RWPE1 (cell line): Measurements from ENCODE around the gene ERP27.

Experiments used
- CTCF ChIA-PET: fragments of 350-600 bp; sonication (Branson Sonifier 250); formaldehyde crosslinking; extraction: SDS; loops from one replicate; lab custom pipeline; 2021; lab: Yijun Ruan, JAX
- POLR2A ChIA-PET: fragments of 400-600 bp; formaldehyde crosslinking; extraction: SDS; loops from one replicate; lab custom pipeline; 2020; ENCODE audit warnings: antibody characterized with exemption; ENCODE audit not compliant: low non-redundant PET; lab: Yijun Ruan, JAX
- DNase-seq: peaks from one replicate; pipeline ENCODE4 v3.0.0; 2012; ENCODE audit warnings: low spot score
- H3K27ac ChIP-seq: fragments of 450-650 bp; 2 replicates; pipeline ENCODE4 v1.5.1; 2017
- TF ChIP-seq, protein P1 (sequence below): fragments of 450-650 bp; conservative IDR thresholded peaks from 2 replicates; pipeline ENCODE4 v1.5.1; 2017; ENCODE audit warnings: low read depth, mild to moderate bottlenecking

The ERP27 gene

GRCh38 chr12:14937014-14937413 lies 1.3 kb downstream of the ERP27 start:
- CTCF ChIA-PET = interaction anchor here (1.1 kb wide), 1 partner anchor 59 kb away, joined by 3 read pairs; no protein-coding TSS in a partner anchor
- no peak for DNase-seq
- H3K27ac ChIP-seq = no peak overlapping the region
- POLR2A ChIA-PET = no interaction called here
- TF ChIP-seq, protein P1, sequence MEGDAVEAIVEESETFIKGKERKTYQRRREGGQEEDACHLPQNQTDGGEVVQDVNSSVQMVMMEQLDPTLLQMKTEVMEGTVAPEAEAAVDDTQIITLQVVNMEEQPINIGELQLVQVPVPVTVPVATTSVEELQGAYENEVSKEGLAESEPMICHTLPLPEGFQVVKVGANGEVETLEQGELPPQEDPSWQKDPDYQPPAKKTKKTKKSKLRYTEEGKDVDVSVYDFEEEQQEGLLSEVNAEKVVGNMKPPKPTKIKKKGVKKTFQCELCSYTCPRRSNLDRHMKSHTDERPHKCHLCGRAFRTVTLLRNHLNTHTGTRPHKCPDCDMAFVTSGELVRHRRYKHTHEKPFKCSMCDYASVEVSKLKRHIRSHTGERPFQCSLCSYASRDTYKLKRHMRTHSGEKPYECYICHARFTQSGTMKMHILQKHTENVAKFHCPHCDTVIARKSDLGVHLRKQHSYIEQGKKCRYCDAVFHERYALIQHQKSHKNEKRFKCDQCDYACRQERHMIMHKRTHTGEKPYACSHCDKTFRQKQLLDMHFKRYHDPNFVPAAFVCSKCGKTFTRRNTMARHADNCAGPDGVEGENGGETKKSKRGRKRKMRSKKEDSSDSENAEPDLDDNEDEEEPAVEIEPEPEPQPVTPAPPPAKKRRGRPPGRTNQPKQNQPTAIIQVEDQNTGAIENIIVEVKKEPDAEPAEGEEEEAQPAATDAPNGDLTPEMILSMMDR = no peak

DNA sequence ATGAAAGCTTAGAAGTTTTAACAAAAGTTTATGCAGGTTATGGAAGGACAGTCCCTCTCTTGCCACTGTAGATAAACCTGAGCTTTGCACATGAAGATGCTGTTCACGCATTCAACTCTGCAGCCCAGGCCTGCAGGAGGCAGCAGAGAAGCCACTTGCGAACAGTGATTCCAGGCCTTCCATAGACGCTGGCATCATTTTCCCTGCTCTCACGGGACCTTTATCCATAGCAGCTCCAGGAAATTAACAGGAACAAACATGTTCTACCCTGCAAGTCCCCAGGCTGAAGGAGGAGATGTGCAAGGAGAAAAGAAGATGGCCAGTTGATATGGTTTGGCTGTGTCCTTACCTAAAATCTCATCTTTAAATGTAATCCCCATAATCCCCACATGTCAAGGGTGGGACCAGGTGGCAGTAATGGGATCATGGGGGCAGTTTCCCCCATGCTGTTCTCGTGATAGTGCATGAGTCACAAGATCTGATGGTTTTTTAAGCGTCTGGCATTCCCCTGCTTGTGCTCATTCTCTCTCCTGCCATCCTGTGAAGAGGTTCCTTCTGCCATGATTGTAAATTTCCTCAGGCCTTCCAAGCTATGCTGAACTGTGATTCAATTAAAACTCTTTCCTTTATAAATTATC lies 2.0 kb downstream of the ERP27 start:
- TF ChIP-seq, protein P1 = no peak

GRCh38 chr12:14935031-14935430 lies 3.3 kb downstream of the ERP27 start:
- DNase-seq = no peak
- H3K27ac ChIP-seq = no peak overlapping the region
- TF ChIP-seq, protein P1 = no peak
- CTCF ChIA-PET = no interaction called here
- POLR2A ChIA-PET = no interaction called here

More for the DNA sequence above, 2.0 kb downstream of the ERP27 start:
- ChIA-PET POLR2A (no interaction called here), CTCF (interaction anchor here (0.5 to 1.1 kb wide), 2 partner anchors 59 to 396 kb away, joined by 3 read pairs; no protein-coding TSS in a partner anchor)
- DNase-seq = no peak
- no peak overlapping the region for H3K27ac ChIP-seq

GRCh38 chr12:14934511-14934910 lies 3.8 kb downstream of the ERP27 start:
- ChIA-PET POLR2A (no interaction called here), CTCF (no interaction called here)
- TF ChIP-seq, protein P1 = no peak
- no peak overlapping the region for H3K27ac ChIP-seq
- DNase-seq = no peak

DNA sequence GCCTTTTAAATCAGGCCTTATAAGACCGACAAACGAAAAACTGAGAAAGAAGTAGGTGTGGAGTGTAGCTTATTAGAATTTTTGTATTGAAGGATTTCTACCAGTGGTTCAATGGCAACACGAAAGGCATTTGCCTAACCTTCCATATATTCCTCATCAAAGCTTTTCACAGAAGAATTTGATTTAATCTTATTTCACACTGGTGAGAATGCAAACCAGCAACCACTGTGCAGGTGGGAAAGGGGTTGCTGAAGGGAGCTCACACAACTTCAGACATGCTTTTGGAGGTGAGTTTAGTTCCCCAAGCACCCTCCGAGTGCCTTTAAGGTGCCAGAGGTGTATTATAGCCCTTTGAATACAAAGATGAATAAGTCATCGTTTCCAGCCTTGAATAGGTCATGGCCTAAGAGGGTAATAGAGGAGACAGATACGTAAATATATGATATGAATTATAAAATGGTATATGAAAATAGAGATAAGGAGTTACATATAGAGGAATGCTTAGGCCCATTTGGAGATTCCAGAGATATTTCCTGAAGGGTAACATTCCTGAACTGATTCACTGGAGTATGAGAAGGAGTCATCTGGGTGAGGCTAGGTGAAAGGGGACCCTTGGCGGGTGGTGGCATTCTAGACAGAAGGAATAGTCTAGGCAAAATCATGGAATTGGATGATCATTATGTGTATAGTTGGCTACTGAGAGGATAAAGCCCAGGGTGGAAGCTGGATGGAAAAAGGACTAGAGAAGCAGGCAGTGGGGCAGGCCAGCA lies 6.4 kb downstream of the ERP27 start:
- CTCF ChIA-PET = interaction anchor here (0.6 kb wide), 1 partner anchor 82 kb away, joined by 7 read pairs; no protein-coding TSS in a partner anchor
- DNase-seq = peak; percentile 43
- H3K27ac ChIP-seq = no peak overlapping the region
- TF ChIP-seq, protein P1 = no peak
- POLR2A ChIA-PET = no interaction called here

- CTCF ChIA-PET = interaction anchor here (0.6 kb wide), 1 partner anchor 82 kb away, joined by 7 read pairs; no protein-coding TSS in a partner anchor
These were observed 7.0 kb downstream of the ERP27 start for GRCh38 chr12:14931359-14931758.

More at GRCh38 chr12:14931359-14931758, 7.0 kb downstream of the ERP27 start:
- no peak overlapping the region for H3K27ac ChIP-seq
- TF ChIP-seq, protein P1 = no peak
- POLR2A ChIA-PET = no interaction called here
- no peak for DNase-seq
